ENCODE measurements around the gene HAT1.
A peak's percentile ranks its signal among the peaks of the same experiment; 100 is the strongest.

The HAT1 gene

GRCh38 chr2:171923206-171923605, 945 bp downstream of the HAT1 start:
- peak overlapping the region; percentile 92 for H3K27ac ChIP-seq

GRCh38 chr2:171924170-171924942, 2.1 kb downstream of the HAT1 start:
- no peak for TF ChIP-seq ZFX (IDR thresholded peaks at IDR 0.05)
- no peak for TF ChIP-seq CTCF (conservative IDR thresholded peaks at IDR 0.05)
- H3K27ac ChIP-seq = peak overlapping the region; percentile 37; the same call in 1 of the 2 replicates

More at GRCh38 chr2:171923206-171923605, 945 bp downstream of the HAT1 start:
- TF ChIP-seq ZFX (IDR thresholded peaks at IDR 0.05) (no peak), CTCF (conservative IDR thresholded peaks at IDR 0.05) (no peak)

- no peak overlapping the region for H3K27ac ChIP-seq
- no peak for TF ChIP-seq ZFX (IDR thresholded peaks at IDR 0.05)
- TF ChIP-seq CTCF (conservative IDR thresholded peaks at IDR 0.05) = no peak
Measured at GRCh38 chr2:171930385-171930784, 8.1 kb downstream of the HAT1 start.

GRCh38 chr2:171939058-171939742, 16.9 kb downstream of the HAT1 start:
- no peak overlapping the region for H3K27ac ChIP-seq

GRCh38 chr2:171939743-171940071, 17.4 kb downstream of the HAT1 start:
- H3K27ac ChIP-seq = no peak overlapping the region
- TF ChIP-seq ZFX (IDR thresholded peaks at IDR 0.05) = no peak
- TF ChIP-seq CTCF (conservative IDR thresholded peaks at IDR 0.05) = no peak

More at GRCh38 chr2:171939058-171939742, 16.9 kb downstream of the HAT1 start:
- no peak for TF ChIP-seq ZFX (IDR thresholded peaks at IDR 0.05)
- TF ChIP-seq CTCF (conservative IDR thresholded peaks at IDR 0.05) = no peak

- no peak for TF ChIP-seq CTCF (conservative IDR thresholded peaks at IDR 0.05)
- no peak for TF ChIP-seq ZFX (IDR thresholded peaks at IDR 0.05)
- H3K27ac ChIP-seq = no peak overlapping the region
Measured at GRCh38 chr2:171941316-171941699, 19.0 kb downstream of the HAT1 start.

GRCh38 chr2:171943869-171944268, 21.6 kb downstream of the HAT1 start:
- no peak overlapping the region for H3K27ac ChIP-seq
- no peak for TF ChIP-seq CTCF (conservative IDR thresholded peaks at IDR 0.05)
- no peak for TF ChIP-seq ZFX (IDR thresholded peaks at IDR 0.05)
